Measurements from ENCODE around the gene RPS5. TPM values are rescaled to one million over a fixed set of nuclear protein-coding genes. Genes with fewer than 3 reads are reported as not detected.
"Not testable (repeated sequence)": the region's sequence is repeated elsewhere in the genome, so short reads cannot be mapped to it uniquely, and the experiment has no call there.

The RPS5 gene
- total RNA-seq, 4 donors from 2014 or later = 1,209 to 2,449 (median 1,340) TPM

- no peak overlapping the region for H3K27ac ChIP-seq
- TF ChIP-seq CTCF (IDR thresholded peaks at IDR 0.05) (no peak), POLR2A (IDR thresholded peaks at IDR 0.05) (no peak)
- H3K27me3 ChIP-seq = no peaks in the 10 kb centered on the region
- 95 to 100% methylated on average over 2 of the region's 2 CpGs for WGBS, 2 donors
- no peak for DNase-seq
- peaks cover 12% of the 10 kb centered on the region for H3K9me3 ChIP-seq
- peaks cover 46 to 48% of the 10 kb centered on the region in 2 donors for H3K36me3 ChIP-seq
- intact Hi-C loops (cut with DNase I) = no loop called here
- no peak overlapping the region for H3K4me3 ChIP-seq (replicated peaks in 1 of 3)
- H3K4me1 ChIP-seq = peaks cover 4 to 5% of the 10 kb centered on the region in 2 donors
Measured at GRCh38 chr19:58434217-58434616, 47.1 kb downstream of the RPS5 start.

GRCh38 chr19:58439576-58440554, 52.8 kb downstream of the RPS5 start, which contains the start of gene ZNF132:
ZNF132 (minus strand) TSS chr19:58440153; CDS start chr19:58439821, 332 bp downstream.
- Histone ChIP-seq H3K4me1 (peaks cover 15% of the 10 kb centered on the region in 2 donors), H3K36me3 (peaks cover 24 to 30% of the 10 kb centered on the region in 2 donors), H3K4me3 (replicated peaks in 1 of 3) (peak within 1 kb of the TSS; percentile 59 to 68 (median 67)), H3K9me3 (peaks cover 6% of the 10 kb centered on the region), H3K27me3 (no peaks in the 10 kb centered on the region), H3K27ac (peak within 1 kb of the TSS; percentile 23 to 65 (median 54))
- no peak for TF ChIP-seq CTCF (IDR thresholded peaks at IDR 0.05)
- TF ChIP-seq POLR2A (IDR thresholded peaks at IDR 0.05) = peak in 1 of 2 donors; percentile 70
- WGBS, 2 donors = 1 to 3% methylated on average over 17 to 47 of the region's 59 CpGs
- intact Hi-C loops (cut with DNase I) = no loop called here
- peak; percentile 98 to 99 for DNase-seq

GRCh38 chr19:58440556-58440955, 53.5 kb downstream of the RPS5 start:
- intact Hi-C loops (cut with DNase I) = no loop called here
- peaks cover 15% of the 10 kb centered on the region in 2 donors for H3K4me1 ChIP-seq
- peaks cover 17 to 23% of the 10 kb centered on the region in 2 donors for H3K36me3 ChIP-seq
- no peak for TF ChIP-seq POLR2A (IDR thresholded peaks at IDR 0.05)
- no peak for TF ChIP-seq CTCF (IDR thresholded peaks at IDR 0.05)
- WGBS, 2 donors = 13 to 29% methylated on average over 14 of the region's 31 CpGs
- H3K4me3 ChIP-seq (replicated peaks in 1 of 3) = peak overlapping the region; percentile 1 to 67 (median 41)
- peaks cover 5% of the 10 kb centered on the region for H3K9me3 ChIP-seq
- H3K27me3 ChIP-seq = no peaks in the 10 kb centered on the region
- DNase-seq = no peak
- H3K27ac ChIP-seq = peak overlapping the region in 2 of 3 donors; percentile 52 to 54

GRCh38 chr19:58442986-58443385, 55.9 kb downstream of the RPS5 start:
- H3K36me3 ChIP-seq; H3K27ac ChIP-seq; H3K4me3 ChIP-seq (replicated peaks in 1 of 3); H3K27me3 ChIP-seq; DNase-seq; H3K9me3 ChIP-seq; intact Hi-C loops (cut with DNase I): not testable (repeated sequence)
- peaks cover 15% of the 10 kb centered on the region in 2 donors for H3K4me1 ChIP-seq
- WGBS, 2 donors = 79 to 83% methylated on average over 7 of the region's 7 CpGs

Small RNA genes within 50 kb of the gene (microRNA-seq; reads per million reads assigned to microRNA genes)
- gene MIR4754 = 1.1 reads per million

Small RNA genes within 50 kb of the gene (small RNA-seq; reads per million reads assigned to genes)
- gene MIR4754 = not detected
- gene RNA5SP473 = 0.38 reads per million

Other genes starting within 250 kb of the RPS5 start
- 10 to 100 TPM; 15.6 to 20.6 (median 17.6) TPM for gene ZNF329, start 236.5 kb upstream of the RPS5 start, total RNA-seq
- 10 to 100 TPM; 43.0 to 75.3 (median 49.9) TPM for gene ZNF274, start 204.2 kb upstream of the RPS5 start, total RNA-seq
- gene ZNF544, start 158.4 kb upstream of the RPS5 start, total RNA-seq = 100 to 1,000 TPM in 1 of 4 donors, 10 to 100 TPM in 3; 64.7 to 103 (median 76.5) TPM
- 10 to 100 TPM in 3 of 4 donors, 1 to 10 TPM in 1; 9.7 to 14.7 (median 10.3) TPM for gene ZNF8, start 108.3 kb upstream of the RPS5 start, total RNA-seq
- 10 to 100 TPM; 56.3 to 87.2 (median 64.5) TPM for gene ERVK3-1, start 81.9 kb upstream of the RPS5 start, total RNA-seq
- 1 to 10 TPM; 3.0 to 4.5 (median 4.2) TPM for gene ZSCAN22, start 60.3 kb upstream of the RPS5 start, total RNA-seq
- gene A1BG, start 33.8 kb upstream of the RPS5 start, total RNA-seq = 10 to 100 TPM in 1 of 4 donors, 1 to 10 TPM in 2, under 1 TPM in 1; 0.50 to 14.9 (median 3.4) TPM
- gene ZNF497, start 24.5 kb upstream of the RPS5 start, total RNA-seq = 10 to 100 TPM in 1 of 4 donors, 1 to 10 TPM in 3; 7.1 to 16.2 (median 8.1) TPM
- gene ZNF837, start 6.2 kb upstream of the RPS5 start, total RNA-seq = 10 to 100 TPM in 3 of 4 donors, 1 to 10 TPM in 1; 6.3 to 16.4 (median 15.1) TPM
- under 1 TPM in 1 of 4 donors, not detected in 3; 0.33 TPM for gene RNF225, start 8.4 kb downstream of the RPS5 start, total RNA-seq
- gene ZNF584, start 21.4 kb downstream of the RPS5 start, total RNA-seq = 10 to 100 TPM; 10.1 to 31.1 (median 23.1) TPM
- gene ZNF132, start 52.9 kb downstream of the RPS5 start, total RNA-seq = 10 to 100 TPM; 13.3 to 24.3 (median 16.2) TPM
- gene ZNF324B, start 64.4 kb downstream of the RPS5 start, total RNA-seq = 10 to 100 TPM; 10.6 to 16.8 (median 13.4) TPM
- 10 to 100 TPM; 27.0 to 41.7 (median 32.2) TPM for gene ZNF324, start 79.8 kb downstream of the RPS5 start, total RNA-seq
- gene ZNF446, start 89.1 kb downstream of the RPS5 start, total RNA-seq = 10 to 100 TPM; 15.2 to 30.0 (median 25.6) TPM
- gene SLC27A5, start 124.7 kb downstream of the RPS5 start, total RNA-seq = 10 to 100 TPM; 10.6 to 22.4 (median 17.7) TPM
- 10 to 100 TPM in 1 of 4 donors, 1 to 10 TPM in 3; 6.9 to 17.7 (median 8.5) TPM for gene ZBTB45, start 132.5 kb downstream of the RPS5 start, total RNA-seq
- gene TRIM28, start 156.8 kb downstream of the RPS5 start, total RNA-seq = 100 to 1,000 TPM; 195 to 237 (median 218) TPM
- gene CHMP2A, start 167.8 kb downstream of the RPS5 start, total RNA-seq = 100 to 1,000 TPM; 123 to 155 (median 148) TPM
- 10 to 100 TPM; 17.2 to 28.5 (median 20.3) TPM for gene UBE2M, start 171.3 kb downstream of the RPS5 start, total RNA-seq
- gene MZF1, start 186.1 kb downstream of the RPS5 start, total RNA-seq = 10 to 100 TPM; 55.0 to 82.7 (median 70.5) TPM

All from thyroid gland (tissue), 4 donors.